MV-4-11 (cell line): Measurements from ENCODE around the gene LAMB2.

Experiments
- DNase-seq: peaks from one replicate; lab custom pipeline; 2025; lab: John Stamatoyannopoulos, UW

LAMB2 gene

GRCh38 chr3:49132437-49133225, at the start of gene LAMB2:
Gene LAMB2, minus strand, starts transcription at chr3:49133050. Its CDS starts 183 bp downstream, at chr3:49132867.
- no peak for DNase-seq

- no peak for DNase-seq
These were observed 48.5 kb upstream of the LAMB2 start for GRCh38 chr3:49181351-49181750.

DNA sequence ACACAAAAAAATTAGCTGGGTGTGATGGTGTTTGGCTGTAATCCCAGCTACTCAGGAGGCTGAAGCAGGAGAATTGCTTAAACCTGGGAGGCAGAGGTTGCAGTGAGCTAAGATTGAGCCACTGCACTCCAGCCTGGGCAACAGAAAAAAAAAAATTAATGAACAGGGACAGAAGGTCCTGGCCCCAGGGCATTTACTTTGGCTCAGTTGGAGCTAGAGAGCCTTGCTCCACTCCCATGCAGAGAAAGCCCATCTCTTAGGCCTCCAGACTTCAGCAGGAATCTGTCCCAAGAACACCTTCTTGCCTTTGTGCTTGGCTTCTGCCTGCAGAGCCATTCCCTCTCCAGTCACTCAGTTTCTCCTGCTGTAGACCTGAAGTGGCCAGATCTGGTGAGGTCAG, 47.3 kb upstream of the LAMB2 start:
- DNase-seq = no peak

DNA sequence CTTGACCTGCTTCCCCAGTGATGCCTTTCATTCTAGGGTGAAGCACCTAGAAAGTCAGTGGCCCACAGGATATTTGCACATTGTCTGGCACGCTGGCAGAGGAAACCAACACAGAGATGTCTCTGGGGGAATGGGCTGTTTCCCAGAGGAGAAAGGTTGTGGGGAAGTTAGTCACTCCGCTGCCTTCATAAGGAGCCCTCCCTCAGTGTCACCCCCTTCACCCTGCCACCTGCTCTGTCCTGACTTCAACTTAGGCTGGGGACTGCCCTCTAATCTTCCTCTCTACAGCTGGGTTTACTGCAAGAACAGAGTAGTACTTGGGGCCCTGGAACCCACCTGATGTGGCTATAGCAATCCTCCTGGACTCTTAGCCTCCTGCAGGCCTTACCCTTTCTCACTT, 44.2 kb upstream of the LAMB2 start:
- no peak for DNase-seq

DNA sequence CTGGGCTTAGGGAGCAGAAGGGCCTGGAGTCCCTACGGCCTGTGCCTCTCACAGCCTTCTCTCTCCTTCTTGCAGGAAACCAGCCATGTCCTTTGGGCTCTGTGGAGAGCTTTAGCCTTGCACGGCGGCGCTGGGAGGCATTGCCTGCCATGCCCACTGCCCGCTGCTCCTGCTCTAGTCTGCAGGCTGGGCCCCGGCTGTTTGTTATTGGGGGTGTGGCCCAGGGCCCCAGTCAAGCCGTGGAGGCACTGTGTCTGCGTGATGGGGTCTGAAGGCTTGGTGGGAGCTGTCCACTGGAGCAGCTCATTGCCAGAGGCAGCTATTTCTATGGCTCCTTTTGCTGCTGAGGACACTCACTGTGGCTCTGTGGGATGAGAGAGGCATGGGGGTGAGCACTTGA, 42.7 kb upstream of the LAMB2 start:
- no peak for DNase-seq

DNA sequence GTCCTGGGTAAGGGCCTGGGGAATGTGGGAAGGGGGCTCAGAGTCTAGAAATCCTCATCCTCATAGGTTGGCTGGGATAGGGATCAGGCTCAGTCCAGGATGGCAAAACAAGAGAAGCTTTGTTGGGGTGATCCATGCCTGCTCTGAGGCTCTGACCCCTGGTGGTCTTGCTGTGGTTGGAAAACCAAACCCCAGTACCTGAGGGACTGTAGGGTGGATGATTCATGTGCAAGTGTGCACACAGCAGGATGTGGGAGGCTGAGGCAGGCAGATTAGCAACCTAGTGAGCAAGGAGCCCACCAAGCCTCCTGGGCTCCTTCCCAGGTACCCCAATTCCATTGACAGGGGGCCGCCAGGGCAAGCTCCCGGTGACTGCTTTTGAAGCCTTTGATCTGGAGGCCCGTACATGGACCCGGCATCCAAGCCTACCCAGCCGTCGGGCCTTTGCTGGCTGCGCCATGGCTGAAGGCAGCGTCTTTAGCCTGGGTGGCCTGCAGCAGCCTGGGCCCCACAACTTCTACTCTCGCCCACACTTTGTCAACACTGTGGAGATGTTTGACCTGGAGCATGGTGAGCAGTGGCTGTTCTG, 41.6 kb upstream of the LAMB2 start:
- DNase-seq = no peak

DNA sequence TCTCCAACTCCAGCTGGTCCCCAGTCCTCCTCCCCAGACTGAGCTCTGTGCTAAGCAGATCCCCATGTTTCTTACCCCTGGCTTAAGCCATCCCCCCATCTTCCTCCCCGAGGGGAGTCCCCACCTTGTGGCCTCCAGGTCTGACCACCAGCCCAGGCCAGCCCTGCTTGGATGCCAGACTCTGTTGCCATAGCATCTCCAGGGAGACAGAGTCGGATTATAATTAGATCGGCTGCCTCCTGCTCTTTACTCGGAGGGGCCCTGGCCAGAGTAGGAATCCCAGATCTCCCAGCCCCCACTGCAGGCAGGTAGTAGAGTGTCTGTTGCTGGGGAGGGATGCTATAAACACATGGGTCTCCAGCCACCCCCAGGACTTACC, 40.9 kb upstream of the LAMB2 start:
- DNase-seq = no peak

DNA sequence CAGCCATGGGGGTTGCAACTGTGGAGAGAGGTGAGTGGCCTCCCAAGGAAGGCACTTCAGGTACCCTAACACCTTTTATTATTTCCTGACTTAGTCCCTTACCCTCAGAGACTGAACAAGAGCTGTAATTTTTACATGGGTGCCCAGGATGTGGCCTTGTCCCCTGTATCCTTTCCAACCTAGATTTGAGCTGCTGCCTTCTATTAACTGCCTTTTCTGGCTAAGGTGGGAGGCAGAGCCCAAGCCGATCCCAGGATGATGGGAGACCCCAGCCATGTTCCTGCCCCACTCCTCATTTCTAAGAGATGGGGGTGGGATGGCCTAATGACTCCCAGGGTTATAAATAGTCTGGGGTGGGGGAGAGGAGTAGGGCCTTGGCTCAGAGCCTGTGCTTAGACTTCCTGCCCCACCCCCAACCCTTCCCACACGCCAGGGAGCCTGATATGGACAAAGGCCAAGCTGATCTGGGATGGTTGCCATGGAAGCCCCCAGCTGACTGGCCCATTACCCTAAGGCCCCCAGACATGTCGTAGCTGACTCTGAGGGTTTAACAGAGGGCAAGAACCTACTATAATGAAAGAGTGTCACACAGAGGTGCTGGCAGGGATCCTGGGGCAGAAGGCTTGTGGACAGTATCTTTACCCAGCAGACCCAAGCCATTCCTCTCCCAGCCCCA, 40.4 kb upstream of the LAMB2 start:
- DNase-seq = no peak

GRCh38 chr3:49172551-49173041, 39.7 kb upstream of the LAMB2 start:
- DNase-seq = no peak

DNA sequence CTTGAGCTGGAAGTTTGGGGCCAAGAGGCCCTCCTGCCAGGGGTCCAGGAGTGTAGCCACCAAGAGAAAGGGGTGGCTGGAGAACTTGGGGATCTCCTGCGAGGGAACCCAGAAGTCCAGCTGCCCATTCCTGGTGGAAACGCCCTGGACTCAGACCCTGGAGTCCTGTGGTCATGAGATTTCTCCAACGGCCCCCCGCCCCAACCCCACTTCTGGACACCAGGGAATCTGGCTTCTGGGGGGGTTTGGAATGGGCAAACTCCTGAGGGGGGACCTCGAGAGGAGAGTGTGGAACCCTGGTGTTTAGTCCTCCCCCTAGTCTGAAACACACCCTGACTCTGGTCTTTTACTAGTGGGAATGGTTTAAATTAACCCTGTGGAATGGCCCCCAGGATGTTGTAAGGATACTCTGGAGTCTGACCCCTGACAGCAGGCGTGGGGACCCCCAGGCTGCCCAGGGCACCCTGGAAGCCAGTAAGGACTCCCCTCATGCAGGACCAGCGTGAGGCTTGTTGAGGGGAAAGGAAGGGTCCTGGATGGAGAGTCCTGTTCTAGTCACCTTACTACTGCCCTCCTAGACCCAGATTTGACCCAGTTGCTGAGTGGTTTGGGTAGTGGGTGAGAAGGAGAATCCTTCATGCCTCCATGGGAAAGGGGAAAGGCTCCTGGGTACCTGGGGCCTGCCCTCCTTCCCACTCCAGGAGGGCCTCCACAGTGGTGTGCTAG, 39.1 kb upstream of the LAMB2 start:
- DNase-seq = no peak

GRCh38 chr3:49171119-49171774, 38.4 kb upstream of the LAMB2 start, which contains the start of gene KLHDC8B:
Gene KLHDC8B, plus strand, starts transcription at chr3:49171598. Its CDS starts 1,172 bp downstream, at chr3:49172770.
- peak; percentile 6 for DNase-seq

DNA sequence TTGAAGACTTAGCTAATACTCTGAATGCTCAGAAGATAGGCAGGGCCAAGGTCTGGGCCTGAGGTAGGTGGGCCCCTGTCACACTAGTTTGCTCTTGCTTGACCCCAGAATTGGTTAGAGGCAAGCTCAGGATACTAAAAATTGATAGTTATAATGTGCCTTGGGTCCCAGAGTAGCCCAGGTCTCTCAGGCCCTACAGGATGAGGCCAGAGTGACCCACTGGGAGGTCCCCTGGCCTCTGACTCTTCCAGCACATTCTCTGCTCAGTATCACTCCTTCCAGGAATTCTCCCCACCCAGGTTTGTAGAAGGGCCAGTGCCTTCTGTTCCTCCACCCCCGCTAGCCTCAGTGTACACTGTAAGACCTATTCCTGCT, 37.9 kb upstream of the LAMB2 start:
- no peak for DNase-seq

GRCh38 chr3:49166752-49167556, 34.1 kb upstream of the LAMB2 start:
- no peak for DNase-seq

GRCh38 chr3:49165771-49166751, 33.2 kb upstream of the LAMB2 start, which contains the start of gene CCDC71:
Gene CCDC71, minus strand, starts transcription at chr3:49166331. Its CDS starts 2,123 bp downstream, at chr3:49164208.
- peak; percentile 74 for DNase-seq

GRCh38 chr3:49164983-49165720, 32.3 kb upstream of the LAMB2 start:
- DNase-seq = no peak

DNA sequence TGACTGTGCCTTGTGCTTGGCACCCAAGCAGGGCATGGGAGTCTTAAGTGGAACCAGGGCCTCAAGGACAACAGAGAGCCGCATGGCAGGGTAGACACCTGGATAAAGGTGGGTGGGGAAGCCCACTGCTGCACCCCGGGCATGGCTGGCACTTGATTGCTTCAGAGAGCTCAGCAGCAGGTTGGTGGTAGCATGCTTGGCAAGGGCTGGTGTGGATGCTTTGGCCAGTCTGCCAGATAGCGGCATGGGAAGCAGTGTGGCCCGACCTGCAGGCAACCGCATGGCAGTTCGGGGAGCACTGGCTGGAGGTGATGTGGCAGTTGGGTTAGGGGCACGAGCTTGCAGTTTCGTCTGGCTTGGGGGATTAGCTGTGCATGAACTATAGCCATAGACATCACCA, 30.8 kb upstream of the LAMB2 start:
- DNase-seq = no peak

DNA sequence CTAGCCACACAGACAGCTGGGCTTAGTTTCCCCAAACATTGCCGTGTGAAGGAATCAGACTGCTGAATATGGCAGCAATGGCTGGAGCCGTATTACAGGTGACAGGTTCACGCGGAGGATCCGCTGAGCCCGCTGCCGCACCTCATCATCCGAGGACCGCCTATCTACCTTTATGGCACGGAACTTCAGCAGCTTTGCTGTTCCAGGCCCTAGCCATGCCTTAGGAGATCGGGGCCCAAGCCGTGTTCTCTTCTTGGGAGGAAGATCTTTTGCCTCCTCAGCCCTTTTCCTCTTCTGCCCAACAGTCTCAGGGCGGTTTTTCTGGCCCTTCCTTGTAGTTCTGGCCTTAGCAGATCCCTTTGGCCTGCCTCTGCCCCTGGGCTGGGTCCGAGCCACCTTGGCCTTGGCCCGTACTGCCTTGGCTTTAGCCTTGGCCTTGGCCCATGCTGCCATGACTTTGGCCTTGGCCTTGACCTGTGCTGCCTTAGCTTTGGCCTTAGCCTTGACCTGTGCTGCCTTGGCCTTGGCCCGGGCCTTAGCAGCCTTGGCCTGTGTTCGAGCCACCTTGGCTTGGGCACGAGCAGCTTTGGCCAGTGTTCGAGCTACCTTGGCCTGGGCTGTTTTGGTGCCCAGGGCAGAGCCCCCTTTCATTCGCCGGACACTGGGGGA, 30.0 kb upstream of the LAMB2 start:
- DNase-seq = no peak

GRCh38 chr3:49161808-49162530, 29.1 kb upstream of the LAMB2 start:
- peak; percentile 89 for DNase-seq
